ENCODE measurements around the gene KLHDC3. TPM values are rescaled to one million over a fixed set of nuclear protein-coding genes. Genes with fewer than 3 reads are reported as not detected.

The KLHDC3 gene
- total RNA-seq, 2 donors from 2014 or later: 29.7 to 44.6 TPM

GRCh38 chr6:43024436-43024835 lies 10.4 kb downstream of the KLHDC3 start:
- WGBS, 2 donors: 73 to 83% methylated on average over 2 of the region's 2 CpGs
- no peak overlapping the region for H3K4me3 ChIP-seq
- intact Hi-C loops (cut with DNase I): no loop called here
- H3K27ac ChIP-seq: no peak overlapping the region
- TF ChIP-seq, protein P1, sequence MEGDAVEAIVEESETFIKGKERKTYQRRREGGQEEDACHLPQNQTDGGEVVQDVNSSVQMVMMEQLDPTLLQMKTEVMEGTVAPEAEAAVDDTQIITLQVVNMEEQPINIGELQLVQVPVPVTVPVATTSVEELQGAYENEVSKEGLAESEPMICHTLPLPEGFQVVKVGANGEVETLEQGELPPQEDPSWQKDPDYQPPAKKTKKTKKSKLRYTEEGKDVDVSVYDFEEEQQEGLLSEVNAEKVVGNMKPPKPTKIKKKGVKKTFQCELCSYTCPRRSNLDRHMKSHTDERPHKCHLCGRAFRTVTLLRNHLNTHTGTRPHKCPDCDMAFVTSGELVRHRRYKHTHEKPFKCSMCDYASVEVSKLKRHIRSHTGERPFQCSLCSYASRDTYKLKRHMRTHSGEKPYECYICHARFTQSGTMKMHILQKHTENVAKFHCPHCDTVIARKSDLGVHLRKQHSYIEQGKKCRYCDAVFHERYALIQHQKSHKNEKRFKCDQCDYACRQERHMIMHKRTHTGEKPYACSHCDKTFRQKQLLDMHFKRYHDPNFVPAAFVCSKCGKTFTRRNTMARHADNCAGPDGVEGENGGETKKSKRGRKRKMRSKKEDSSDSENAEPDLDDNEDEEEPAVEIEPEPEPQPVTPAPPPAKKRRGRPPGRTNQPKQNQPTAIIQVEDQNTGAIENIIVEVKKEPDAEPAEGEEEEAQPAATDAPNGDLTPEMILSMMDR (IDR thresholded peaks at IDR 0.05): no peak
- TF ChIP-seq POLR2A (IDR thresholded peaks at IDR 0.05): no peak
- ATAC-seq (no peak), DNase-seq (no peak)
- peaks cover 13 to 23% of the 10 kb centered on the region in 2 donors for H3K36me3 ChIP-seq (replicated peaks in 1 of 2; ENCODE audit: insufficient read depth in 1 of 2, low read depth in 2 of 2)
- H3K27me3 ChIP-seq: no peaks in the 10 kb centered on the region
- H3K4me1 ChIP-seq: peaks cover 35% of the 10 kb centered on the region
- no peaks in the 10 kb centered on the region for H3K9me3 ChIP-seq

GRCh38 chr6:43026365-43026764 lies 12.3 kb downstream of the KLHDC3 start:
- H3K9me3 ChIP-seq: no peaks in the 10 kb centered on the region
- intact Hi-C loops (cut with DNase I): no loop called here

GRCh38 chr6:43029120-43029519 lies 15.1 kb downstream of the KLHDC3 start:
- H3K4me1 ChIP-seq: peaks cover 4% of the 10 kb centered on the region
- no peak overlapping the region for H3K4me3 ChIP-seq
- 81 to 84% methylated on average over 9 of the region's 9 CpGs for WGBS, 2 donors
- no peaks in the 10 kb centered on the region for H3K27me3 ChIP-seq
- intact Hi-C loops (cut with DNase I): no loop called here
- ATAC-seq (no peak), DNase-seq (no peak)
- TF ChIP-seq, protein P1 (IDR thresholded peaks at IDR 0.05): no peak
- no peak for TF ChIP-seq POLR2A (IDR thresholded peaks at IDR 0.05)
- H3K9me3 ChIP-seq: no peaks in the 10 kb centered on the region
- peaks cover 13 to 28% of the 10 kb centered on the region in 2 donors for H3K36me3 ChIP-seq (replicated peaks in 1 of 2; ENCODE audit: insufficient read depth in 1 of 2, low read depth in 2 of 2)
- no peak overlapping the region for H3K27ac ChIP-seq

More at GRCh38 chr6:43026365-43026764, 12.3 kb downstream of the KLHDC3 start:
- TF ChIP-seq, protein P1 (IDR thresholded peaks at IDR 0.05): no peak
- no peak for TF ChIP-seq POLR2A (IDR thresholded peaks at IDR 0.05)
- no peak for ATAC-seq
- Histone ChIP-seq H3K4me3 (no peak overlapping the region), H3K36me3 (replicated peaks in 1 of 2; ENCODE audit: insufficient read depth in 1 of 2, low read depth in 2 of 2) (peaks cover 13 to 28% of the 10 kb centered on the region in 2 donors), H3K27me3 (no peaks in the 10 kb centered on the region), H3K27ac (no peak overlapping the region), H3K4me1 (peaks cover 24% of the 10 kb centered on the region)
- WGBS, 2 donors: 90% methylated on average over 5 of the region's 5 CpGs
- no peak for DNase-seq

GRCh38 chr6:43032326-43032725 lies 18.3 kb downstream of the KLHDC3 start:
- Histone ChIP-seq H3K4me3 (no peak overlapping the region), H3K27me3 (no peaks in the 10 kb centered on the region), H3K9me3 (no peaks in the 10 kb centered on the region), H3K27ac (no peak overlapping the region), H3K36me3 (replicated peaks in 1 of 2; ENCODE audit: insufficient read depth in 1 of 2, low read depth in 2 of 2) (peaks cover 13 to 20% of the 10 kb centered on the region in 2 donors), H3K4me1 (no peaks in the 10 kb centered on the region)
- intact Hi-C loops (cut with DNase I): no loop called here
- ATAC-seq (no peak), DNase-seq (no peak)
- TF ChIP-seq POLR2A (IDR thresholded peaks at IDR 0.05): no peak
- TF ChIP-seq, protein P1 (IDR thresholded peaks at IDR 0.05): no peak
- WGBS, 2 donors: 87 to 89% methylated on average over 4 of the region's 4 CpGs

GRCh38 chr6:43033496-43034189 lies 19.6 kb downstream of the KLHDC3 start:
- peaks cover 4 to 25% of the 10 kb centered on the region in 2 donors for H3K36me3 ChIP-seq (replicated peaks in 1 of 2; ENCODE audit: insufficient read depth in 1 of 2, low read depth in 2 of 2)
- intact Hi-C loops (cut with DNase I): no loop called here
- no peak overlapping the region for H3K27ac ChIP-seq
- DNase-seq (no peak), ATAC-seq (no peak)
- no peaks in the 10 kb centered on the region for H3K4me1 ChIP-seq
- no peaks in the 10 kb centered on the region for H3K9me3 ChIP-seq
- 77 to 82% methylated on average over 2 of the region's 2 CpGs for WGBS, 2 donors
- no peak for TF ChIP-seq POLR2A (IDR thresholded peaks at IDR 0.05)
- TF ChIP-seq, protein P1 (IDR thresholded peaks at IDR 0.05): no peak
- no peak overlapping the region for H3K4me3 ChIP-seq
- no peaks in the 10 kb centered on the region for H3K27me3 ChIP-seq

Measured in body of pancreas (tissue), 4 donors.